K562 (cell line): ENCODE measurements around the gene NET1. TPM values are rescaled to one million over a fixed set of nuclear protein-coding genes. Genes with fewer than 3 reads are reported as not detected.
A peak's percentile ranks its signal among the peaks of the same experiment; 100 is the strongest.

ENCODE experiments used
- E2F4 ChIP-seq: sonication (generic); formaldehyde crosslinking; IDR thresholded peaks from 2 replicates; pipeline ENCODE4 v1.8.0; 2022; ENCODE audit warnings: mild to moderate bottlenecking, low read depth, missing genetic modification reagents
- E2F6 ChIP-seq, 2 experiments: IDR thresholded peaks; 2 replicates each; pipeline ENCODE4 v1.6.1; 2011; ENCODE audit warnings: borderline replicate concordance in 1 of 2, control low read depth in 1 of 2, low read depth in 1 of 2, low read length in 1 of 2, mild to moderate bottlenecking in 1 of 2, mixed read lengths in 1 of 2, moderate library complexity in 1 of 2; ENCODE audit not compliant: insufficient read depth in 1 of 2, insufficient read length in 1 of 2, poor library complexity in 1 of 2, severe bottlenecking in 1 of 2; ENCODE audit errors: extremely low read depth in 1 of 2
- EGR1 ChIP-seq: fragments of 450-650 bp; conservative IDR thresholded peaks from 2 replicates; pipeline ENCODE4 v1.6.1; 2017; ENCODE audit warnings: mild to moderate bottlenecking
- IRF2 ChIP-seq: sonication (generic); formaldehyde crosslinking; IDR thresholded peaks from 2 replicates; pipeline ENCODE4 v1.8.1; 2022; ENCODE audit warnings: mild to moderate bottlenecking, missing genetic modification reagents
- KAT7 ChIP-seq: sonication (generic); formaldehyde crosslinking; IDR thresholded peaks from 2 replicates; pipeline ENCODE4 v1.8.0; 2022; ENCODE audit warnings: missing genetic modification reagents, mild to moderate bottlenecking, borderline replicate concordance
- KLF16 ChIP-seq: IDR thresholded peaks from 2 replicates; pipeline ENCODE4 v1.6.1; 2016; ENCODE audit warnings: antibody characterized with exemption
- LCOR ChIP-seq: sonication (generic); formaldehyde crosslinking; IDR thresholded peaks from 2 replicates; pipeline ENCODE4 v1.8.0; 2022; ENCODE audit warnings: mild to moderate bottlenecking, missing genetic modification reagents
- MCM5 ChIP-seq: fragments of 450-650 bp; IDR thresholded peaks from 2 replicates; pipeline ENCODE4 v1.6.1; 2016; ENCODE audit warnings: low read depth
- MGA ChIP-seq: fragments of 450-650 bp; IDR thresholded peaks from 2 replicates; pipeline ENCODE4 v1.6.1; 2016; ENCODE audit warnings: mild to moderate bottlenecking, moderate library complexity
- POLR2AphosphoS2 ChIP-seq: IDR thresholded peaks from 2 replicates; pipeline ENCODE4 v1.6.1; 2012; ENCODE audit warnings: low read length, improper control_type of control experiment
- USF1 ChIP-seq: sonication (generic); formaldehyde crosslinking; IDR thresholded peaks from 2 replicates; pipeline ENCODE4 v1.9.0; 2022; ENCODE audit warnings: mild to moderate bottlenecking, missing genetic modification reagents
- ZNF583 ChIP-seq: fragments of 250-450 bp; sonication (Bioruptor Pico); IDR thresholded peaks from 2 replicates; pipeline ENCODE4 v1.4.0; 2020
- polyA plus RNA-seq, 8 experiments: library from polyadenylated mRNA; depleted of rRNA in 4 of 8; stranded (reverse) in 5 of 8; unstranded in 3 of 8; fragments of >200 nt; fragmentation: Nextera tagmentation in 2 of 8; fragmentation: Illumina TruSeq in 1 of 8; extraction: Ambion mirVana in 2 of 8; extraction: Trizol in 1 of 8; gene quantifications; 2 replicates each; pipeline versions ENCODE4 v1.2.1 to v1.2.3, GENCODE V29; 2011 to 2014; ENCODE audit warnings: inconsistent platforms in 1 of 8, missing spikeins in 1 of 8
- total RNA-seq, 7 experiments: library from RNA; depleted of rRNA in 6 of 7; stranded (reverse); fragments of >200 nt in 6 of 7; fragmentation: Illumina TruSeq in 2 of 7; extraction: Trizol in 2 of 7; gene quantifications; 2 replicates each; pipeline versions ENCODE4 v1.2.1 to v1.2.3, GENCODE V29; 2011 to 2021; ENCODE audit warnings: low replicate concordance in 1 of 7

Gene NET1
- total and polyA plus RNA-seq, 9 of the 15 experiments (the other 6 are each of a cell fraction or from before 2014, with no cell fraction given): 47.4 to 258 (median 106) TPM

GRCh38 chr10:5480162-5480941 lies 68.0 kb downstream of the NET1 start (continued):
- TF ChIP-seq MGA (peak; percentile 83), KAT7 (CRISPR knock-in tag) (0 out of 2 replicates have a peak, but pooled peaks have one; percentile 4), KLF16 (0 out of 2 replicates have a peak, but pooled peaks have one; percentile 3), IRF2 (CRISPR knock-in tag) (no peak), ZNF583 (CRISPR knock-in tag) (peak; percentile 49; the same call in 1 of the 2 replicates), USF1 (CRISPR knock-in tag) (peak; percentile 56), POLR2AphosphoS2 (peak; percentile 39; the same call in 1 of the 2 replicates), E2F6 (IDR thresholded peaks at IDR 0.05; ENCODE audit: borderline replicate concordance in 1 of 2, extremely low read depth in 1 of 2, insufficient read depth in 1 of 2, insufficient read length in 1 of 2, low read depth in 1 of 2, low read length in 1 of 2, poor library complexity in 1 of 2, severe bottlenecking in 1 of 2) (peak in 1 of 2 experiments; percentile 18), LCOR (CRISPR knock-in tag) (0 out of 2 replicates have a peak, but pooled peaks have one; percentile 8), EGR1 (peak; percentile 34), E2F4 (no peak), MCM5 (no peak)
